Measurements from ENCODE around the gene CNTLN. TPM values are rescaled to one million over a fixed set of nuclear protein-coding genes. Genes with fewer than 3 reads are reported as not detected.

CNTLN gene
- total RNA-seq: 1 to 10 TPM; 1.8 to 3.1 (median 2.3) TPM
- 1 to 10 TPM; 1.2 to 2.1 TPM for polyA plus RNA-seq

GRCh38 chr9:17134396-17135294, at the start of gene CNTLN:
Gene CNTLN, plus strand, starts transcription at chr9:17135040. Its CDS starts 26 bp downstream, at chr9:17135066.
- intact Hi-C loops (cut with DNase I): no loop called here
- WGBS, 2 donors: 2% methylated on average over 54 to 61 of the region's 61 CpGs
- H3K36me3 ChIP-seq: no peaks in the 10 kb centered on the region

GRCh38 chr9:17088566-17088965, 46.3 kb upstream of the CNTLN start:
- intact Hi-C loops (cut with DNase I): no loop called here
- H3K4me3 ChIP-seq: no peak overlapping the region
- DNase-seq (no peak), FAIRE-seq (no peak), ATAC-seq (no peak)
- H3K36me3 ChIP-seq: no peaks in the 10 kb centered on the region
- H3K4me1 ChIP-seq: no peaks in the 10 kb centered on the region
- TF ChIP-seq CTCF (IDR thresholded peaks at IDR 0.05): no peak
- no peaks in the 10 kb centered on the region for H3K27me3 ChIP-seq
- WGBS, 2 donors: 75 to 91% methylated on average over 5 of the region's 5 CpGs
- no peak overlapping the region for H3K27ac ChIP-seq
- H3K9me3 ChIP-seq: no peaks in the 10 kb centered on the region

More at GRCh38 chr9:17134396-17135294, at the start of gene CNTLN:
- DNase-seq: peak; percentile 91 to 100 (median 98)
- TF ChIP-seq CTCF (IDR thresholded peaks at IDR 0.05): no peak
- H3K9me3 ChIP-seq: no peaks in the 10 kb centered on the region
- FAIRE-seq: no peak
- H3K27me3 ChIP-seq: no peaks in the 10 kb centered on the region
- peak within 1 kb of the TSS; percentile 73 to 98 (median 82) for H3K4me3 ChIP-seq
- H3K4me1 ChIP-seq: peaks cover 0 to 5% (median 0%) of the 10 kb centered on the region in 3 donors
- peak within 1 kb of the TSS in 3 of 4 donors; percentile 19 to 60 (median 54) for H3K27ac ChIP-seq
- ATAC-seq: peak; percentile 97 to 99 (median 98)

DNA sequence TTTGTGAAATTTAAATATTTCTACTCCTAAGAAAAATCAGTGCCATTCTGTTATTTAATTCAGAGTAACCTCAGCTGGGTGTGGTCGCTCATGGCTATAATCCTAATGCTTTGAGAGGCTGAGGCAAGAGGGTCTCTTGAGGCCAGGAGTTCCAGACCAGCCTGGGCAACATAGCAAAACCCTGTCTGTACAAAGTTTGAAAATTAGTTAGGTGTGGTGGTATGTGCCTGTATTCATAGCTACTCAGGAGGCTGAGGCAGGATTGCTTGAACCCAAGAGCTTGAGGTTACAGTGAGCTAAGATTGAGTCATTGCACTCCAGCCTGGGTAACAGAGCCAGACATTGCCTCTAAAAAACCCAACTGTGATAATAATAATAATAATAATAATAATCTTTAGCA, 44.8 kb upstream of the CNTLN start:
- DNase-seq: no peak
- no peak for FAIRE-seq
- intact Hi-C loops (cut with DNase I): no loop called here

GRCh38 chr9:17116400-17116837, 18.4 kb upstream of the CNTLN start:
- ATAC-seq: peak in 3 of 4 donors; percentile 62 to 75 (median 69)
- Histone ChIP-seq H3K9me3 (no peaks in the 10 kb centered on the region), H3K36me3 (no peaks in the 10 kb centered on the region), H3K27ac (no peak overlapping the region), H3K4me1 (no peaks in the 10 kb centered on the region), H3K4me3 (no peak overlapping the region), H3K27me3 (peaks cover 0 to 4% (median 0%) of the 10 kb centered on the region in 4 donors)
- DNase-seq: no peak
- TF ChIP-seq CTCF (IDR thresholded peaks at IDR 0.05): peak in 3 of 4 donors; percentile 8 to 44 (median 31)
- 10 to 14% methylated on average over 4 of the region's 4 CpGs for WGBS, 2 donors
- FAIRE-seq: peak; percentile 83
- intact Hi-C loops (cut with DNase I): loop anchor here in 1 of 3 donors (10.0 kb wide), 1 partner anchor 348 kb away; no protein-coding TSS in a partner anchor

More for the DNA sequence above, 44.8 kb upstream of the CNTLN start:
- Histone ChIP-seq H3K4me3 (no peak overlapping the region), H3K36me3 (no peaks in the 10 kb centered on the region), H3K9me3 (no peaks in the 10 kb centered on the region), H3K27ac (no peak overlapping the region), H3K4me1 (no peaks in the 10 kb centered on the region), H3K27me3 (no peaks in the 10 kb centered on the region)
- 81 to 93% methylated on average over 1 of the region's 1 CpG for WGBS, 2 donors
- ATAC-seq: no peak
- TF ChIP-seq CTCF (IDR thresholded peaks at IDR 0.05): no peak
